Activated T-cell treated with anti-CD3 and anti-CD28 coated beads for 24 hours (primary cell): ENCODE measurements around the gene VPS18.
A peak's percentile ranks its signal among the peaks of the same experiment; 100 is the strongest.

Experiments
- DNase-seq: peaks from one replicate; pipeline ENCODE4 v3.0.0-alpha.2; 2020; ENCODE audit warnings: low read depth

Gene VPS18

DNA sequence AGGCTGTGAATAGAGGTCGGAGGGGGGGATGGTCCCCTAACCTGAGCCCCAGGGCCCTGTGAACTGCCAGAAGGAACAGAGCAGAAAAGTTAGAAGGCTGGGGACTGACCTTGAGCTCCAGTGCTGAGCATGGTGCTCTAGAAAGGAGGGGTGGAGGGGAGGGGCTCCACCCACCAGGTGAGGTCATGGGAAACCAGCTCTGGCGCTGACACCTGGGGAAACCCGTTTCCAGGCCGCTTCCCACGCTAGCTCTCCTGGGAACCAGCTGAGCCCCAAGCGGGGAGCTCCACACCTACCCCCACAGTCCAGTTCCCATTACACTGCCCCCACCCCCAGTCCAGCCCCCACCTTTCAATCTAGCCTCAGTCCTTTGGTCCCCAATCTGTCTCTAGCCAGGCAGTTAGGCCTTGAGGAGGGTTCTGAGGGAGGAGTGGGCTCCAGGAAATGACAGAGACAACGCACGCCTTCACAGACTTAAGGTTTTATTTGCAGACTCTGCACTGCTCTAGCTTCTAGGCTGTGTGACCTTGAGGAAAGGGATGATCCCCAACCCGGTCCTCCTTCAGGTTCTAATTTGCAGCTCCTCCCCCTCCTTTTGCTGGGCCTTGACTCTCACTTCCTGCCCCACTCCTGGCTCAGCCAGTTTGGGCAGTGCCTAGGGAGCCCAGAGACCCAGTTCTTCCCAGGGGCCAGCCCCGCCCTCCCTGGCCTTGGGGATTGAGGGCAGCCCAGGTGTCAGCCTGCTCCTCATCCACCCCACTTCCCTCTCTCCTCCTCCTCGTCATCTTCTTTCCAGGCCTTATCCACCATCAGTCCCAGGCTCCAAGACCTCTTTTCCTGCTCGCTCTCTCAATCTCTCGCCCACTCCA, 22.3 kb upstream of the VPS18 start:
- no peak for DNase-seq

DNA sequence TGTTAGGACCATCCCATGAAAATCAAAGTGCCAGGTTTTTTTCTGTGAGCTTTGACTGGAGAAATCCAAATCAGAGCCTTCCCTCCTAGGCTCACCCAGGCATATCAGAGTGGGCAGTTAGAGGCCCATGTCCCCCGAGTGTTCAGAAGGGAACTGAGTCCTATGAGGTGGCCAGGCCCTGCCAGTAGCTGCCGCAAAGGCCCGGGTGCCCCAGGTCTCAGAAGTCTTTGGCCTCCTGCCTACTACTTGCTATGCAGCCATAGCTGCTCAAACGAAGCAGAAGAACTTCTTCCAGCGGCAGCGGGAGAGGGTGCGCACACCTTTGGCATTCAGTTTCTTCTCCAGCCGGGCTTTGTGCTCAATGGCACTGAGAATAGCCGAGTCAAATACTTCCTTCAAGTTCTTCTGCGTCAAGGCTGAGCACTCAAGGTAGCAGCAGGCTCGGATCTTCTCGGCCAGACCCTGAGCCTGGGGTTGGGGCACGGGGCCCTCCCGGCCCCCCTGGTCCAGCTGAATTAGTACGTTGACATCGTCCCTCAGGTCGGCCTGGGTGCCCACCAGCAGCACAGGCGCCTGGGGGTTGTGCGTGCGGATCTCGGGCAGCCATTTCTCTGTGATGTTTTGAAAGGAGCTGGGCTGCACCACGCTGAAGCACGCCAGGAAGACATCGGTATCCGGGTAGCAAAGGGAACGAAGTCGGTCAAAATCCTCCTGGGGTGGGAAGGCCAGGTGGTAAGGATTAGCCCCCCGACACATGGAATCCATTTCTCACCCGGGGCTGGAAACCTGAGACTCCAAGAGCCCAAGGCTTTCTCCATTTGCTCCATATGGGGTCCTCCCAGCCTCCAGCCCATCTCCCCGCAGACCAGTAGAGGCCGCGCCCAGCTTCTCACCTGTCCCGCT, 21.2 kb upstream of the VPS18 start:
- DNase-seq = no peak

DNA sequence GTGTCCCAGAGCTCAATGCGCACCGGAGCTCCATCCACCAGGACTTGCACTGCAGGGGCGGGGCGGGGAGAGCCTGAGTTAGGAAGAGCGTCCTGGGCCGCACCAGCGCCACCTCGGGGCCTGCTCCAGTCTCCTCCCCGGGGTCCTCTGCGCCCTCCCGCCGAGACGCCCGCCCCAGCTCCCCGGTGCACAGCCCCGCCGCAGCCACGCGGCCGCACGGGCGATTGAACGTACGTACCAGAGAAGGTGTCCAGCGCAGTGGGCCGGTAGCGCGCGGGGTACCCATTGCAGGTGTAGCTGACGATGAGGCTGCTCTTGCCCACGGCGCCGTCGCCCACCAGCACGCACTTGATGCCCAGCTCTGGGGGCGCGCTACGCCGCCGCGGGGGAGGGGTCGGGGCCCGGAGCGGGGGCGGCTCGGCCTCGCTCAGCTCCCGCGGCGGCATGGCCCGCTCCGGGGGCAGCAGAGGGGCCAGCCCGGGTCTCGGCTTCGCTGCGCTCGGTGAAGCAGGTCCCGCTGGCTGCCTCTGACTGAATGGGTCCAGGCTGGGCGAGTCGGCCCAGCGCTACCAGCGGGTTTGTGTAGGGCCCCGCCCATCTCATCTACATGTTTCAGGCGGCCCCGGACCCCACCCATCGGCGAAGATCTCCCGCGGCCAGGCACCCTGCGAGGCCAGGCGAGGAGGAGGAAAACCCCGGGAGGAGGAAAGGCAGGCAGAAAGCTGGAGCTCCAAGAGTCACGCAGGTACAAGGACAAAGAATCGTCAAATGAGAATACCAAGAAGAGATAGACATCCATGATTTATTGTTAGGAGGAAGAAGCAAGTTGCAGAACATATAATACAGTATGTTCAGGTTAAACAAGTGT, 20.3 kb upstream of the VPS18 start, which contains the start of gene RHOV:
TSS of gene RHOV (minus strand) at position 541 of the 868 bp plus-strand sequence. CDS start at position 446, 95 bp downstream.
- DNase-seq = no peak

DNA sequence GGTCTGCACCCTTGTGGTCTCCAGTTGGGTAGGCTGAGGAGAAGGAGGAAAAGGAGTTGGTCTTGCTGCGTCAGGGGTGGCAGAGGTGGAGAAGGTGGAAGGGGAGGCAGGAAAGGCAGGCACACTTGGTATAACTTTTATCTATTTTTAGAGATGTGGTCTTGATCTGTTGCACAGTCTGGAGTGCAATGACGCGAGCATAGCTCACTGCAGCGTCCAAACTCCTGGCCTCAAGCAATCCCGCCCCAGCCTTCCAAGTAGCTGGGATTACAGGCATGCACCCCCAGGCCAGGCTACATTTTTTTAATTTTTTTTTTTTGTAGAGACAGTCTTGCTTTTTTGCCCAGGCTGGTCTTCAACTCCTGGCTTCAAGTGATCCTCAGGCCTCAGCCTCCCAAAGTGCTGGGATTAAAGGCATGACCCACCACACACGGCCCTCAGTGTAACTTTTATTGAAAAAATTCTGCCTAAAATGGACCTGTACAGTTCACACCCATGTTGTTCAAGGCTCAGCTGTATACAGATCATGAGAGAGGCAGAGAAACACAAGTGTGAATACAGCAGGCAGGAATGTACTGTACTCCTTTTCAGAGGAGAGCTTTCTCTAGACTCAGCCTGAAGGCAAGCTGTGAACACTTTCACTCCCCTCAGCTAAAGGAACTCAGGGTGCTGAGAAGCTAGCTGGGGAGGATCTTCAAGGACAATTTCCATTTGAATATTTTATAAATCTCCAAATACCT, 18.1 kb upstream of the VPS18 start:
- no peak for DNase-seq

DNA sequence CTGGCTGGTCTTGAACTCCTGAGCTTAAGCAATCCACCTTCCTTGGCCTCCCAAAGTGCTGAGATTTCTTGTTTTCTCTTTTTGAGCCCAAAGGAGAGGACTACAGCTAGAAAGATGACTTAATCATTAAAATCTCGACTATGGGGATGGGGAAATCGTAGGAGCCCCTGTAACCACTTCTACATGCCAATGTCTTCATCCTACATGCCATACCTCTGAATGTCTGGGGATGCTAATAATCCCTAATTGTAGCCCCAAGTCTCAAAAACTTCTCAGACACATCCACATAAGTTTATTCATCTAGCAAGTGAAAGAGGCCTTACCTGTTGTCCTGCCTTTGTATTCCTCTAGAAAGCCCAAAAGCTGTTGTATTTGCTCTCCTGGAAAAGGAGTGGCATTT, 16.6 kb upstream of the VPS18 start:
- DNase-seq = no peak

DNA sequence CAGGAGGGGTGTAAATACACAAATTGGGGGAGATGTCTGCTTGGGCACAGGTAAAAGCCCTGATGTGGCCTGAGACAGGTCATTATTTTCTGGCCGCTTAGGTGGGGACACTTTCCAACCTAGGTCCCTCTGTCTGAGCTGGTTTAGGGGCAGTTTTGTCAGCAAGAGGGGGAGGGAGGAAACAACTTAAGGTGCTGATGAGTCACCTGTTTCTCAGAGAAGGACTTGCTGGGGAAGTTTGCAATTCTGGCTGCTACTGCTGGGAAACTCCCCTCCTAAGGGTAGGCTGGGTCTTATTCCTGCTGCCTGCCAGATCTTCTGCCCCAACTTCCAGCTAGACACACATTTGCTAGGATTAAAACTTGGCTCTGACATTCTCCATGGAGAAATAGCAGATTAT, 15.5 kb upstream of the VPS18 start:
- DNase-seq = peak; percentile 36

DNA sequence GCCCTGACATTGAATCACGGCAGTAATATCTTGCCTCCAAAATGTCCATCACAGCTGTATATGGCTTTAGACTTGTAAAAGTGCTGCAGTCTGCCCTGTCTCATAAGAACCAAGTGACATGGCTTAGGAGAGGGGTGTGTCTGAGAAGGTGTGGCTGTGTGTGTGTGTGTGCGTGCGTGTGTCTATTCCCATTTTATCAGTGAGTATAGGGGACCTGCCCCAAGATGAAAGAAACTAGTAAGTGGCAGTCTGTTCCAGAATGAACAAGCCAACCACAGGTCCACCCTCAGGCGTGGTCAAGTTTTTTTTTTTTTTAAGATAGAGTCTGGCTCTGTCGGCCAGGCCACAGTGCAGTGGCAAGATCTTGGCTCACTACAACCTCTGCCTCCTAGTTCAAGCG, 14.6 kb upstream of the VPS18 start:
- no peak for DNase-seq

DNA sequence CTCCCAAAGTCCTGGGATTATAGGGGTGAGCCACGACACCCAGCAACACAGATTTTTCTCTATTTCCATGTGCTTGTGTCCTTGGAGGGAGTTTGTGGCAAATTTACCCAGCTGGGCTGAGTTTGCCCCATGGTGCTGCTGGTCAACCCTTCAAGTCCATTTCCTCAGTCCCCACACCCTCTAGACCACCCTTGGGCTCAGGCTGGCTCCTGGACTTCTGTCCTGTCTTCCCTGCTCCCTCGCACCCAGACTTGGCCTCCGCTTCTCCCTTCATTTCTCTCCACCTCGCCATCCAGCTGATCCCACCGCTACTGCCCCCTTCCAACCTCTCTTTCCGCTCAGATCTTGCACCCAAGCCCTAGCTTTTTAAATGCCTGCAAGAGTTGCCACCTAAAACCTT, 12.9 kb upstream of the VPS18 start:
- no peak for DNase-seq

DNA sequence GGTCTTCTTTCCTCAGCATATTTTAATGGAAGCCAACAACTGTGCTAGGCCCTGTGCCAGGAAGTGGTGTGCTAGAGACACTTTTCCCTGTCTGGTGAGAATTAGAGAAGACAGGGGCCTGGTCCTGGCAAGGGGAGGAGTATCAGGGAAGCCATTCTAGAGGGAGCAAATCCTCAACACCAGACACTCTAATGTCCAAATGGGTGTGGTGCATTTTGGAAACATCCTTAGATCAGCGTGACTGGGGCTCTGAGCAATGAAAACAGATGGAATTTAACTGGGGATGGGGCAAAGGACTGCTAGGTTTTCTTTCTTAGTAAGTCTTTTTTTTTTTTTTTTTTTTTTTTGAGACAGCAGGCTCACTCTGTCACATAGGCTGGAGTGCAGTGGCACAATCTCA, 7.7 kb upstream of the VPS18 start:
- DNase-seq = no peak

DNA sequence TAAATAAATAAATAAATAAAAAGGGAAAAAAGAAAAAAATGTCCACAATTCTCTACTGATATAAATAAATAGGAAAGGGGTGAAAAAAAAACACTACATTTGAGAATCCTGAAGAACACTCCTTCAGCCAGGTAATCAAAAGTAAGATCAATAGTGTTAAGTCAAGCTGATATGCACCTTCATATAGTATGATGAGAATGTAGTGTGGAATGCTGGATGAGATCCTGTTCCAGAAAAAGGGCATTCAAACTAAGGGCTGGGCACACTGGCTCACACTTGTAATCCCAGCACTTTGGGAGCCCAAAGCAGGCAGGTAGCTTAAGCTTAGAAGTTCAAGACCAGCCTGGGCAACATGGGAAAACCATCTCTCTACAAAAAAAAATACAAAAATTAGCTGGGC, 5.1 kb upstream of the VPS18 start:
- DNase-seq = no peak

DNA sequence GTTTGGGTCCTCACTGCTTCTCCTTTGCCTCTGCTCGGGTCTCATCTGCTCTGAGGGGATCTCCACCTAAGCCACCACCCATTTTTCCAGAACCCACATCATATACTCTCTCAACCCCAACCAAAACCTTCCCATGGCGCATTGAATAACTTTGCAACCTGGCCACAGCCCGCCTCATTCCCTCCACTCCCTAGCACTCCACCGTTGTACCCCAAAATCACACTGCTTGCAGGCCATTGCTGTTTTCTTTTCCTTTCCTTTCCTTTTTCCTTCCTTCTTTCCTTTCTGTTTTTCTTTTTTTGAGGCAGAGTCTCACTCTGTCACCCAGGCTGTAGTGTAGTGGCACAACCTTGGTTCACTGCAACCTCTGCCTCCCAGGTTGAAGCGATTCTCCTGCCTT, 3.1 kb upstream of the VPS18 start:
- DNase-seq = no peak

DNA sequence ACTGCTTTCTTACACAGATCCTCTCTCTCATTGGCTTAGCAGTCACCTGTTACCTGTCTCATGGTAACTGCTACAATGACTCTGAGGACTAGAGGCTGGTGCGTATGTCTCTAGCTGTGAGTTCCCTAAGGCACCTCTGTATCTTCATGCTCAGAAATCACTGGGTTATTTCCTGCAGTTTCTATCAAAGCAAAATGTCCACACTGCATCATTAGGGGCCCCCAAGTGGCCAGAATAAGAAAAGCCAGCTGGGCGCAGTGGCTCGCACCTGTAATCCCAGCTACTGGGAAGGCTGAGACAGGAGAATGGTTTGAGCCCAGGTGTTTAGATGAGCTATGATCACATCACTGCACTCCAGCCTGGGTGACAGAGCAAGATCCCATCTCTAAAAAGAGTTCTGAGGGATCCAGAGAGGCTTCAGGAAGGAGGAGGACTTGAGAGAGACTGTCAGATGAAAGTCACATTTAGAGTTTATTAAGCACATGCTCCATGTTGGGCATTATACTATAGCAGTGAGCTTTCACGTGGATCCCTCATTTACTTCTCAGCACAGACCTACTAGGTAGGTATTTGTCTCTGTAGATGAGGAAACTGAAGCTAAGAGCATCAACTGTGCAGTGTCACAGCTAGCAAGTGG, 2.3 kb upstream of the VPS18 start:
- no peak for DNase-seq

DNA sequence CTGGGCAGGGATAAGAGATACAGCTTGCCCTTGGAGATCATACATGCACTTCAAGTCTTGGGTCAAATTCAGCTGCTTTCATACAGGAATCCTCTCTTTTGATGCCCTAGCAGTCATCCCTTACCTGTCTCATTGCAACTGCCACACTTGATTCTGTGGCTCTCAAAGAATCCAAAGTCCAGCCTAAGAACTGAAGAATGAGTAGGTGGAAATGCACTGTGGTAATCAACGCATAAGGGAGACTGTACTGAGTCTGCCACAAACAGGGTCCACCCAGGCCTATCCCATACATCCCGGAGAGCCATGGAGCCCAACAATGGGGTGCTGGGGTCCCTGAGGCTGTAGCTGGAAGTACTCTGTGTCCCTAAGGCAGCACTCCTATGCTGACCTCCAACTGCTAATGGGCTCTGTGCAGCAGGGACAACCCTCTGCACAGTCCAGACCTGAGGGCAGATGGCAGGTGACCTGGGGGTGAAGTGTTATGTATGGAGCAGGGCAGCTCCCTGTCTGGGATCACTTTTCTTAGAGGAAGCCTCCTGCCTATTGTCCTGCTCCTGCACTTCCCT, 1.7 kb upstream of the VPS18 start:
- no peak for DNase-seq

DNA sequence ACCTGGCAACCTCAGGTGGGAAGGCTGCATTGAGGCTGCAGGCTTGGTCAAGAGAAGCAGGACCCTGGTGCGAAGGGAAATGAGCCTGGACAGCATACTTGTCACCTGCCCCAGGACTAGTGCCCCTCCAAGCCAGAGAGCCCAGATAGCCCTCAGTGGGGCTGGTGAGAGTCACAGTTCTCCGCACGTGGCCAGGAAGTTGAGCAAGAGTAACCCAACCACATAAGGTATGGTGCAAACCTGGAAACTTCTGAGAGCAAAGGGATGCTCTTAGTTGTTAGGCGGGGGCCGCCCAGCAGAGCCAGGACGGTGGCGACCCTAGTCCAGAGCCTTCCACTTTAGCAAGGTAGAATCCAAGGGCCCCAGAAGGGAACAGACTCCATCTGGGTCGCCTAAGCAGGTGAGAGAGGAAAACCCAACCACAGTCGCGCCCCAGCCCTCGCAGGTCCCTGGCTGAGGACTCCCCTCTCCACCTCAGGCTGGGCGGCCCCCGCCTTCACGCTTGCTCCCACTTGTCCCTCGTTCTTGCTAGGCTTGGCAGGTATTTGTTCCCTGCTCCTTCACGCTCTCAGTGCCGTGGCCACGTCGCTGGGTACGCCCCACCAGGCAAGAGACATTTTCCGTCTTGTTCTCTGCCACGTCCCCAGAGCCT, 1.1 kb upstream of the VPS18 start:
- no peak for DNase-seq

DNA sequence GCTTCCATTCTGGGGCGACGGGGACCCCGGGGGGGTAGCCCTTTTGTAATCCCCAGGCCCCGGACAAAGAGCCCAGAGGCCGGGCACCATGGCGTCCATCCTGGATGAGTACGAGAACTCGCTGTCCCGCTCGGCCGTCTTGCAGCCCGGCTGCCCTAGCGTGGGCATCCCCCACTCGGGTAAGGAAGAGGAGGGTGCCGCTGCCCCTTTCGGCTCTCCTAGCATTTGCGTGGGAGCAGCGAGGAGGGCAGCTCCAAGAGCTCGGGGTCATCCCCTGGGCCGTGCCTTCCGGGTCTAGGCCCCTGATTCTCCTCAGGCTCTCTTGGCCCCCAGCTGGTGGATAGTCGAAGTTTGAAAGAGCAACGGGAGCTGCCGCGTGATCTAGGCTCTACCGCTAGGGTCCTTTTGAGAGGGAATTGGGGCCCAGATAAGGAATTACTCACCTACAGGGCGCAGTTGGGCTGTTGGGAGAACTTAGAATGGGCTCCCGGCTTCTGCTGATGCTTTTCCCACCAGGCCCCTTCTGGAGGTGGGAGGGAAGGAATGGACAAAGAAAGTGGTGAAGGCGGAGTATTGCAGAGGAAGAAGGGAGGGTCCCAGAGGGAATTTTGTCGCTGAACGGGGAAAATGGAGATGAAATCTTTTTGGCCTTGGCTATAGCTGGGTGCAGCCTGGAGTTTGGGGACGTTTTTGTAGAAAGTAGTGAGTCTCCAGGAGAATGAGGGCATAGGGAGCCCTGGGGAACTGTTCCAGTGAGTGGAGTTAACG, 615 bp downstream of the VPS18 start:
- peak; percentile 43 for DNase-seq

DNA sequence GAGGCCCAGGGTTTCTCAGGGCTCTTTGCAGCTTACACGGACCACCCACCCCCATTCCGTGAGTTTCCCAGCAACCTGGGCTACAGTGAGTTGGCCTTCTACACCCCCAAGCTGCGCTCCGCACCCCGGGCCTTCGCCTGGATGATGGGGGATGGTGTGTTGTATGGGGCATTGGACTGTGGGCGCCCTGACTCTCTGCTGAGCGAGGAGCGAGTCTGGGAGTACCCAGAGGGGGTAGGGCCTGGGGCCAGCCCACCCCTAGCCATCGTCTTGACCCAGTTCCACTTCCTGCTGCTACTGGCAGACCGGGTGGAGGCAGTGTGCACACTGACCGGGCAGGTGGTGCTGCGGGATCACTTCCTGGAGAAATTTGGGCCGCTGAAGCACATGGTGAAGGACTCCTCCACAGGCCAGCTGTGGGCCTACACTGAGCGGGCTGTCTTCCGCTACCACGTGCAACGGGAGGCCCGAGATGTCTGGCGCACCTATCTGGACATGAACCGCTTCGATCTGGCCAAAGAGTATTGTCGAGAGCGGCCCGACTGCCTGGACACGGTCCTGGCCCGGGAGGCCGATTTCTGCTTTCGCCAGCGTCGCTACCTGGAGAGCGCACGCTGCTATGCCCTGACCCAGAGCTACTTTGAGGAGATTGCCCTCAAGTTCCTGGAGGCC, 5.4 kb downstream of the VPS18 start:
- DNase-seq = no peak

DNA sequence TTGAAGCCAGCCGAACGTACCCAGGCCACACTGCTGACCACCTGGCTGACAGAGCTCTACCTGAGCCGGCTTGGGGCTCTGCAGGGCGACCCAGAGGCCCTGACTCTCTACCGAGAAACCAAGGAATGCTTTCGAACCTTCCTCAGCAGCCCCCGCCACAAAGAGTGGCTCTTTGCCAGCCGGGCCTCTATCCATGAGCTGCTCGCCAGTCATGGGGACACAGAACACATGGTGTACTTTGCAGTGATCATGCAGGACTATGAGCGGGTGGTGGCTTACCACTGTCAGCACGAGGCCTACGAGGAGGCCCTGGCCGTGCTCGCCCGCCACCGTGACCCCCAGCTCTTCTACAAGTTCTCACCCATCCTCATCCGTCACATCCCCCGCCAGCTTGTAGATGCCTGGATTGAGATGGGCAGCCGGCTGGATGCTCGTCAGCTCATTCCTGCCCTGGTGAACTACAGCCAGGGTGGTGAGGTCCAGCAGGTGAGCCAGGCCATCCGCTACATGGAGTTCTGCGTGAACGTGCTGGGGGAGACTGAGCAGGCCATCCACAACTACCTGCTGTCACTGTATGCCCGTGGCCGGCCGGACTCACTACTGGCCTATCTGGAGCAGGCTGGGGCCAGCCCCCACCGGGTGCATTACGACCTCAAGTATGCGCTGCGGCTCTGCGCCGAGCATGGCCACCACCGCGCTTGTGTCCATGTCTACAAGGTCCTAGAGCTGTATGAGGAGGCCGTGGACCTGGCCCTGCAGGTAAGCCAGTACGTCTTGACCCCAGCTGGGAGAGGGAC, 6.2 kb downstream of the VPS18 start:
- DNase-seq = no peak

DNA sequence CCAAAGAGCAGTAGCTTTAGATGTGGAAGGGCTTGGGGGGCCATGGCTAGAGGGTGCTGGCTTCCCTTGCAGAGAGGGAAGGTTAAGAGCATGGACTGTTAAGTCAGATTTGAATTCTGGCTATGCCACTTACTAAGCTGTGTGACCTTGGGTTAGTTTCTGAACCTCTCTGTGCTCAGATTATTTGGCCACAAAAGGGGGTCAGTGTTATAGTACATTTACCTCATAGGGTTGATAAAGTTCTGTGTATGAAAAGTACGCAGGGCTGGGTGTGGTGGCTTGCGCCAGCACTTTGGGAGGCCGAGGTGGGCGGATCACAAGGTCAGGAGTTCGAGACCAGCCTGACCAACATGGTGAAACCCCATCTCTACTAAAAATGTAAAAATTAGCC, 6.8 kb downstream of the VPS18 start:
- no peak for DNase-seq
